Measurements from ENCODE around the gene CTPS2. TPM values are rescaled to one million over a fixed set of nuclear protein-coding genes. Genes with fewer than 3 reads are reported as not detected.
"Not testable (repeated sequence)": the region's sequence is repeated elsewhere in the genome, so short reads cannot be mapped to it uniquely, and the experiment has no call there.

Gene CTPS2
- total RNA-seq: 1 to 10 TPM; 5.6 to 6.8 TPM

GRCh38 chrX:16712548-16713155 lies at the start of gene CTPS2:
Gene CTPS2 (minus strand): TSS chrX:16712669. CDS start chrX:16702902, 9,767 bp downstream.
- peak within 1 kb of the TSS; percentile 74 for H3K27ac Mint-ChIP-seq
- H3K36me3 Mint-ChIP-seq (ENCODE audit: low read depth): peaks cover 2% of the 10 kb centered on the region
- CTCF ChIA-PET: interaction anchor here (0.9 kb wide), 1 partner anchor 25 kb away, joined by 3 read pairs; no protein-coding TSS in a partner anchor

GRCh38 chrX:16761500-16761899 lies 49.0 kb upstream of the CTPS2 start:
- H3K27me3 Mint-ChIP-seq (ENCODE audit: low read depth); DNase-seq; intact Hi-C loops (cut with micrococcal nuclease); H3K27ac Mint-ChIP-seq; H3K4me3 Mint-ChIP-seq; CTCF ChIA-PET; H3K9me3 Mint-ChIP-seq; H3K4me1 Mint-ChIP-seq (ENCODE audit: low read depth); H3K36me3 Mint-ChIP-seq (ENCODE audit: low read depth): not testable (repeated sequence)

More at GRCh38 chrX:16712548-16713155, at the start of gene CTPS2:
- peak; percentile 63 for DNase-seq
- Mint-ChIP-seq H3K9me3 (no peaks in the 10 kb centered on the region), H3K27me3 (ENCODE audit: low read depth) (no peaks in the 10 kb centered on the region), H3K4me1 (ENCODE audit: low read depth) (peaks cover 9% of the 10 kb centered on the region), H3K4me3 (peak within 1 kb of the TSS; percentile 83)
- intact Hi-C loops (cut with micrococcal nuclease): loop anchor here (5.0 to 10.0 kb wide), 4 partner anchors 185 to 1838 kb away; partner anchors contain the start of genes FANCB, MOSPD2, PIGA and SCML1

GRCh38 chrX:16756724-16757123 lies 44.3 kb upstream of the CTPS2 start:
- intact Hi-C loops (cut with micrococcal nuclease): no loop called here
- Mint-ChIP-seq H3K4me1 (ENCODE audit: low read depth) (no peaks in the 10 kb centered on the region), H3K27ac (no peak overlapping the region), H3K4me3 (no peak overlapping the region), H3K27me3 (ENCODE audit: low read depth) (no peaks in the 10 kb centered on the region), H3K9me3 (no peaks in the 10 kb centered on the region), H3K36me3 (ENCODE audit: low read depth) (peaks cover 9% of the 10 kb centered on the region)
- CTCF ChIA-PET: interaction anchor here (0.7 kb wide), 1 partner anchor 419 kb away, joined by 3 read pairs; no protein-coding TSS in a partner anchor
- no peak for DNase-seq

GRCh38 chrX:16754019-16754418 lies 41.5 kb upstream of the CTPS2 start:
- no peaks in the 10 kb centered on the region for H3K4me1 Mint-ChIP-seq (ENCODE audit: low read depth)
- intact Hi-C loops (cut with micrococcal nuclease): no loop called here
- CTCF ChIA-PET: no interaction called here
- peaks cover 9% of the 10 kb centered on the region for H3K36me3 Mint-ChIP-seq (ENCODE audit: low read depth)
- H3K9me3 Mint-ChIP-seq: no peaks in the 10 kb centered on the region
- H3K4me3 Mint-ChIP-seq: no peak overlapping the region
- H3K27ac Mint-ChIP-seq: no peak overlapping the region
- DNase-seq: no peak
- H3K27me3 Mint-ChIP-seq (ENCODE audit: low read depth): no peaks in the 10 kb centered on the region

GRCh38 chrX:16750136-16750535 lies 37.7 kb upstream of the CTPS2 start:
- Mint-ChIP-seq H3K9me3 (no peaks in the 10 kb centered on the region), H3K27ac (no peak overlapping the region), H3K36me3 (ENCODE audit: low read depth) (peaks cover 3% of the 10 kb centered on the region), H3K4me3 (no peak overlapping the region), H3K4me1 (ENCODE audit: low read depth) (no peaks in the 10 kb centered on the region), H3K27me3 (ENCODE audit: low read depth) (no peaks in the 10 kb centered on the region)
- intact Hi-C loops (cut with micrococcal nuclease): no loop called here
- no peak for DNase-seq
- CTCF ChIA-PET: interaction anchor here (0.5 kb wide), 1 partner anchor 54 kb away, joined by 3 read pairs; no protein-coding TSS in a partner anchor

- CTCF ChIA-PET: interaction anchor here (0.6 to 0.7 kb wide), 2 partner anchors 10 to 45 kb away, joined by 3 read pairs; no protein-coding TSS in a partner anchor
- Mint-ChIP-seq H3K4me3 (no peak overlapping the region), H3K9me3 (no peaks in the 10 kb centered on the region), H3K27ac (no peak overlapping the region), H3K27me3 (ENCODE audit: low read depth) (no peaks in the 10 kb centered on the region), H3K36me3 (ENCODE audit: low read depth) (peaks cover 2% of the 10 kb centered on the region), H3K4me1 (ENCODE audit: low read depth) (no peaks in the 10 kb centered on the region)
- intact Hi-C loops (cut with micrococcal nuclease): no loop called here
- DNase-seq: no peak
These were observed 36.0 kb upstream of the CTPS2 start for GRCh38 chrX:16748425-16748824.

GRCh38 chrX:16745659-16746058 lies 33.2 kb upstream of the CTPS2 start:
- H3K4me1 Mint-ChIP-seq (ENCODE audit: low read depth): no peaks in the 10 kb centered on the region
- H3K27me3 Mint-ChIP-seq (ENCODE audit: low read depth): no peaks in the 10 kb centered on the region
- CTCF ChIA-PET: no interaction called here
- no peak for DNase-seq
- intact Hi-C loops (cut with micrococcal nuclease): no loop called here
- H3K36me3 Mint-ChIP-seq (ENCODE audit: low read depth): peaks cover 4% of the 10 kb centered on the region
- no peaks in the 10 kb centered on the region for H3K9me3 Mint-ChIP-seq
- no peak overlapping the region for H3K27ac Mint-ChIP-seq
- no peak overlapping the region for H3K4me3 Mint-ChIP-seq

GRCh38 chrX:16745102-16745501 lies 32.6 kb upstream of the CTPS2 start:
- CTCF ChIA-PET: no interaction called here

GRCh38 chrX:16743604-16744325 lies 31.3 kb upstream of the CTPS2 start:
- no peak overlapping the region for H3K4me3 Mint-ChIP-seq
- H3K36me3 Mint-ChIP-seq (ENCODE audit: low read depth): peaks cover 4% of the 10 kb centered on the region
- no peaks in the 10 kb centered on the region for H3K9me3 Mint-ChIP-seq
- intact Hi-C loops (cut with micrococcal nuclease): no loop called here
- H3K27me3 Mint-ChIP-seq (ENCODE audit: low read depth): no peaks in the 10 kb centered on the region
- CTCF ChIA-PET: no interaction called here
- no peak for DNase-seq
- no peaks in the 10 kb centered on the region for H3K4me1 Mint-ChIP-seq (ENCODE audit: low read depth)
- no peak overlapping the region for H3K27ac Mint-ChIP-seq

More at GRCh38 chrX:16745102-16745501, 32.6 kb upstream of the CTPS2 start:
- H3K9me3 Mint-ChIP-seq: no peaks in the 10 kb centered on the region
- H3K36me3 Mint-ChIP-seq (ENCODE audit: low read depth): peaks cover 4% of the 10 kb centered on the region
- H3K4me3 Mint-ChIP-seq: no peak overlapping the region
- H3K4me1 Mint-ChIP-seq (ENCODE audit: low read depth): no peaks in the 10 kb centered on the region
- DNase-seq: no peak
- no peak overlapping the region for H3K27ac Mint-ChIP-seq
- H3K27me3 Mint-ChIP-seq (ENCODE audit: low read depth): no peaks in the 10 kb centered on the region
- intact Hi-C loops (cut with micrococcal nuclease): no loop called here

GRCh38 chrX:16739574-16739973 lies 27.1 kb upstream of the CTPS2 start:
- intact Hi-C loops (cut with micrococcal nuclease): no loop called here

GRCh38 chrX:16737024-16737423 lies 24.6 kb upstream of the CTPS2 start:
- no peak for DNase-seq
- Mint-ChIP-seq H3K4me1 (ENCODE audit: low read depth) (peaks cover 3% of the 10 kb centered on the region), H3K4me3 (no peak overlapping the region), H3K9me3 (no peaks in the 10 kb centered on the region), H3K27me3 (ENCODE audit: low read depth) (no peaks in the 10 kb centered on the region), H3K36me3 (ENCODE audit: low read depth) (peaks cover 4% of the 10 kb centered on the region), H3K27ac (no peak overlapping the region)
- intact Hi-C loops (cut with micrococcal nuclease): no loop called here
- CTCF ChIA-PET: no interaction called here

More at GRCh38 chrX:16739574-16739973, 27.1 kb upstream of the CTPS2 start:
- Mint-ChIP-seq H3K9me3 (no peaks in the 10 kb centered on the region), H3K27ac (no peak overlapping the region), H3K27me3 (ENCODE audit: low read depth) (no peaks in the 10 kb centered on the region), H3K4me3 (no peak overlapping the region), H3K4me1 (ENCODE audit: low read depth) (no peaks in the 10 kb centered on the region), H3K36me3 (ENCODE audit: low read depth) (peaks cover 6% of the 10 kb centered on the region)
- no peak for DNase-seq
- CTCF ChIA-PET: no interaction called here

GRCh38 chrX:16733013-16733412 lies 20.5 kb upstream of the CTPS2 start:
- no peak overlapping the region for H3K27ac Mint-ChIP-seq
- H3K4me1 Mint-ChIP-seq (ENCODE audit: low read depth): peaks cover 3% of the 10 kb centered on the region
- peaks cover 2% of the 10 kb centered on the region for H3K36me3 Mint-ChIP-seq (ENCODE audit: low read depth)
- H3K27me3 Mint-ChIP-seq (ENCODE audit: low read depth): no peaks in the 10 kb centered on the region
- DNase-seq: no peak
- H3K4me3 Mint-ChIP-seq: no peak overlapping the region
- no peaks in the 10 kb centered on the region for H3K9me3 Mint-ChIP-seq
- CTCF ChIA-PET: interaction anchor here (0.6 kb wide), 2 partner anchors 37 to 1048 kb away, joined by 3 to 7 read pairs; no protein-coding TSS in a partner anchor
- intact Hi-C loops (cut with micrococcal nuclease): no loop called here

GRCh38 chrX:16730450-16730849 lies 18.0 kb upstream of the CTPS2 start:
- H3K4me3 Mint-ChIP-seq: no peak overlapping the region

More at GRCh38 chrX:16730450-16730849, 18.0 kb upstream of the CTPS2 start:
- no peak for DNase-seq
- H3K36me3 Mint-ChIP-seq (ENCODE audit: low read depth): peaks cover 5% of the 10 kb centered on the region
- CTCF ChIA-PET: no interaction called here
- H3K9me3 Mint-ChIP-seq: no peaks in the 10 kb centered on the region
- peaks cover 4% of the 10 kb centered on the region for H3K4me1 Mint-ChIP-seq (ENCODE audit: low read depth)
- H3K27ac Mint-ChIP-seq: no peak overlapping the region
- no peaks in the 10 kb centered on the region for H3K27me3 Mint-ChIP-seq (ENCODE audit: low read depth)
- intact Hi-C loops (cut with micrococcal nuclease): no loop called here
